Loucy (cell line): Measurements from ENCODE around the gene TGFBR3.

ENCODE experiments used
- H2AFZ ChIP-seq: fragments of 200-600 bp; sonication (generic); 2 replicates; pipeline ENCODE4 v1.6.0; 2016; ENCODE audit warnings: antibody characterized with exemption, mild to moderate bottlenecking, low read length, moderate library complexity
- H3F3A ChIP-seq: fragments of 200-600 bp; 2 replicates; pipeline ENCODE4 v1.6.0; 2016; ENCODE audit warnings: antibody characterized with exemption, low read depth, mild to moderate bottlenecking
- H3K27me3 ChIP-seq: fragments of 200-600 bp; sonication (generic); 2 replicates; pipeline ENCODE4 v1.6.1; 2014; ENCODE audit warnings: low read length, mild to moderate bottlenecking; ENCODE audit not compliant: insufficient read depth, poor library complexity, severe bottlenecking
- H3K36me3 ChIP-seq: fragments of 200-600 bp; sonication (generic); 2 replicates; pipeline ENCODE4 v1.6.1; 2016; ENCODE audit warnings: low read length; ENCODE audit not compliant: insufficient read depth
- H3K4me1 ChIP-seq: fragments of 200-600 bp; sonication (generic); 2 replicates; pipeline ENCODE4 v1.5.1; 2014; ENCODE audit warnings: low read length, mild to moderate bottlenecking; ENCODE audit not compliant: insufficient read depth, poor library complexity, severe bottlenecking
- H3K4me2 ChIP-seq: fragments of 200-600 bp; sonication (generic); 2 replicates; pipeline ENCODE4 v1.6.0; 2014; ENCODE audit warnings: antibody characterized with exemption, low read length, low read depth, mild to moderate bottlenecking; ENCODE audit not compliant: poor library complexity, severe bottlenecking
- H3K4me3 ChIP-seq: fragments of 200-600 bp; sonication (generic); 2 replicates; pipeline ENCODE4 v1.5.1; 2014; ENCODE audit warnings: low read length, mild to moderate bottlenecking, mixed read lengths; ENCODE audit not compliant: poor library complexity, severe bottlenecking
- H3K79me2 ChIP-seq: fragments of 200-600 bp; sonication (generic); 2 replicates; pipeline ENCODE4 v1.6.1; 2014; ENCODE audit warnings: low read length; ENCODE audit not compliant: insufficient read depth
- H3K9ac ChIP-seq: fragments of 200-600 bp; sonication (generic); 2 replicates; pipeline ENCODE4 v1.6.0; 2014; ENCODE audit warnings: mild to moderate bottlenecking, low read depth, low read length, moderate library complexity; ENCODE audit not compliant: poor library complexity, severe bottlenecking
- H3K9me2 ChIP-seq: fragments of 200-600 bp; sonication (generic); replicated peaks from 2 replicates; pipeline ENCODE4 v1.6.1; 2016; ENCODE audit warnings: low read depth, low read length, mixed read lengths
- H3K9me3 ChIP-seq: fragments of 200-600 bp; sonication (generic); 2 replicates; pipeline ENCODE4 v1.6.1; 2014; ENCODE audit warnings: mild to moderate bottlenecking, antibody characterized with exemption, low read length, low read depth; ENCODE audit not compliant: insufficient read depth
- H4K20me1 ChIP-seq: fragments of 200-600 bp; sonication (generic); 2 replicates; pipeline ENCODE4 v1.6.0; 2014; ENCODE audit warnings: antibody characterized with exemption, low read length, mild to moderate bottlenecking; ENCODE audit not compliant: insufficient read depth, poor library complexity, severe bottlenecking
- CTCF ChIP-seq: fragments of 200-600 bp; sonication (generic); conservative IDR thresholded peaks from 2 replicates; pipeline ENCODE4 v1.5.1; 2014; ENCODE audit warnings: mild to moderate bottlenecking, antibody characterized with exemption, low read length
- EZH2phosphoT487 ChIP-seq: fragments of 200-600 bp; IDR thresholded peaks from 2 replicates; pipeline ENCODE4 v1.6.1; 2018; ENCODE audit warnings: antibody characterized with exemption, mild to moderate bottlenecking, moderate library complexity, borderline replicate concordance

Gene TGFBR3

GRCh38 chr1:91809317-91809716 is 76.6 kb downstream of the TGFBR3 start:
- Histone ChIP-seq H3K4me3 (no peak overlapping the region), H3K4me1 (peaks cover 5% of the 10 kb centered on the region), H4K20me1 (no peaks in the 10 kb centered on the region), H3K4me2 (no peak overlapping the region), H3K9me3 (no peaks in the 10 kb centered on the region), H3K79me2 (no peaks in the 10 kb centered on the region), H3F3A (no peaks in the 10 kb centered on the region), H2AFZ (no peak overlapping the region), H3K27me3 (no peaks in the 10 kb centered on the region), H3K36me3 (no peaks in the 10 kb centered on the region), H3K9ac (no peak overlapping the region), H3K9me2 (no peaks in the 10 kb centered on the region)
- TF ChIP-seq CTCF, result no peak
- TF ChIP-seq EZH2phosphoT487, result no peak

- no peak for TF ChIP-seq EZH2phosphoT487
- no peak for TF ChIP-seq CTCF
- Histone ChIP-seq H3F3A (no peaks in the 10 kb centered on the region), H3K4me1 (peaks cover 18% of the 10 kb centered on the region), H3K4me3 (no peak overlapping the region), H3K4me2 (no peak overlapping the region), H3K9me3 (no peaks in the 10 kb centered on the region), H4K20me1 (no peaks in the 10 kb centered on the region), H2AFZ (no peak overlapping the region), H3K27me3 (no peaks in the 10 kb centered on the region), H3K36me3 (no peaks in the 10 kb centered on the region), H3K9me2 (no peaks in the 10 kb centered on the region), H3K79me2 (no peaks in the 10 kb centered on the region), H3K9ac (no peak overlapping the region)
Measured at GRCh38 chr1:91807921-91808620, 77.9 kb downstream of the TGFBR3 start.

- Histone ChIP-seq H3K4me3 (no peak overlapping the region), H3K9me3 (no peaks in the 10 kb centered on the region), H3K4me2 (no peak overlapping the region), H3K9me2 (no peaks in the 10 kb centered on the region), H4K20me1 (no peaks in the 10 kb centered on the region), H3K27me3 (no peaks in the 10 kb centered on the region), H3K36me3 (no peaks in the 10 kb centered on the region), H3K4me1 (peaks cover 18% of the 10 kb centered on the region), H3K79me2 (no peaks in the 10 kb centered on the region), H3K9ac (no peak overlapping the region), H3F3A (no peaks in the 10 kb centered on the region), H2AFZ (no peak overlapping the region)
- TF ChIP-seq EZH2phosphoT487 (no peak), CTCF (no peak)
Measured at GRCh38 chr1:91806769-91807700, 78.9 kb downstream of the TGFBR3 start.
